HFF-Myc (cell line): Measurements from ENCODE around the gene TTC28.
"Not testable (repeated sequence)": the region's sequence is repeated elsewhere in the genome, so short reads cannot be mapped to it uniquely, and the experiment has no call there.

Source experiments
- DNase-seq: peaks from one replicate; pipeline ENCODE4 v3.0.0-alpha.2; 2011; ENCODE audit warnings: low read depth; ENCODE audit errors: extremely low read depth
- H3K4me3 ChIP-seq: replicated peaks from 2 replicates; pipeline ENCODE4 v1.5.1; 2011; ENCODE audit warnings: low read depth, mild to moderate bottlenecking, control low read depth, low read length
- CTCF ChIP-seq: IDR thresholded peaks from 2 replicates; pipeline ENCODE4 v1.5.1; 2012; ENCODE audit warnings: mild to moderate bottlenecking, low read depth, low read length, control low read depth; ENCODE audit errors: missing control alignments

TTC28 gene

GRCh38 chr22:28366856-28367255 is 312.8 kb downstream of the TTC28 start:
- DNase-seq: no peak
- TF ChIP-seq CTCF: no peak

GRCh38 chr22:28365371-28365770 is 314.3 kb downstream of the TTC28 start:
- no peak for TF ChIP-seq CTCF
- no peak for DNase-seq

More at GRCh38 chr22:28366856-28367255, 312.8 kb downstream of the TTC28 start:
- no peak overlapping the region for H3K4me3 ChIP-seq

GRCh38 chr22:28364105-28364504 is 315.5 kb downstream of the TTC28 start:
- not testable (repeated sequence) for H3K4me3 ChIP-seq, DNase-seq

More at GRCh38 chr22:28365371-28365770, 314.3 kb downstream of the TTC28 start:
- H3K4me3 ChIP-seq: no peak overlapping the region

GRCh38 chr22:28360939-28361338 is 318.7 kb downstream of the TTC28 start:
- no peak for TF ChIP-seq CTCF
- no peak for DNase-seq
- no peak overlapping the region for H3K4me3 ChIP-seq

GRCh38 chr22:28358312-28358711 is 321.3 kb downstream of the TTC28 start:
- no peak for DNase-seq

GRCh38 chr22:28357193-28357592 is 322.4 kb downstream of the TTC28 start:
- no peak for TF ChIP-seq CTCF
- DNase-seq: no peak
- no peak overlapping the region for H3K4me3 ChIP-seq

More at GRCh38 chr22:28358312-28358711, 321.3 kb downstream of the TTC28 start:
- TF ChIP-seq CTCF: no peak
- no peak overlapping the region for H3K4me3 ChIP-seq

- no peak for TF ChIP-seq CTCF
- no peak for DNase-seq
Measured at GRCh38 chr22:28351476-28351875, 328.2 kb downstream of the TTC28 start.

More at GRCh38 chr22:28351476-28351875, 328.2 kb downstream of the TTC28 start:
- H3K4me3 ChIP-seq: no peak overlapping the region
